Measurements from ENCODE around the gene SOS1. TPM values are rescaled to one million over a fixed set of nuclear protein-coding genes. Genes with fewer than 3 reads are reported as not detected.
A peak's percentile ranks its signal among the peaks of the same experiment; 100 is the strongest.

SOS1 gene
- total RNA-seq, 4 donors from 2014 or later = 55.9 to 80.8 (median 63.2) TPM

DNA sequence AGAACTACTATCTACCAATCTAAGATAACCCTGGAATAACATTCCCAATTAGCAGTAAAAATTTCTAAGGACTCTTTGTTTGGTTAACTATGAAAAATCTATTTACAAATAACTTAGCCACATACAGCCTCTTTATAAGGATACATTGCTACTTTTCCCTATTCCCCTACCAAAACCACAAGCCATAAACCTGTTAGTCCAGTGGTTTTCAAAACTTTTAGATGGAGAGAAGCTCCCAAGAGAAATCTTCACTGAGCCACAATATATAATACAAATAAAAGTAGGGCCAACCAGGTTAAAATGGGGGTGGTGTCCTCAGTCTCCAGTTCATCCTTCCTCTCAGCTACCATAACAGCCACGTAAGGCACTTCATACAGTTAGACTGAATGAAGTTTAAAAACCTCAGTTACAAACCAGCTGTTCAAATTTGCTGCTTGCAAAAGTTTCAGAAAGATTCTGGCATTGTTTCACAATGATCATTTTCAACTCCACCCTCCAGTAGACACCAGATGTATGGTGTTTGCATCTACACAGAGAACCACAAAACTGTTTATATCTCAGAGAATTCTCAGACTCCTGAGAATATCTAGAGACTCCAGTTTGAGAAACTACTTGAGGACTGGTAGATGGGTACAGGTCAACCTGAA lies 26.0 kb downstream of the SOS1 start:
- TF ChIP-seq POLR2A (IDR thresholded peaks at IDR 0.05) (no peak), CTCF (IDR thresholded peaks at IDR 0.05) (no peak)
- Histone ChIP-seq H3K9me3 (no peaks in the 10 kb centered on the region), H3K4me3 (replicated peaks in 1 of 3) (no peak overlapping the region), H3K27ac (no peak overlapping the region), H3K36me3 (no peaks in the 10 kb centered on the region), H3K27me3 (no peaks in the 10 kb centered on the region), H3K4me1 (peaks cover 7 to 27% of the 10 kb centered on the region in 2 donors)
- 71 to 83% methylated on average over 1 of the region's 1 CpG for WGBS, 2 donors
- intact Hi-C loops (cut with DNase I) = no loop called here
- no peak for DNase-seq

GRCh38 chr2:39093218-39093898 lies 27.5 kb downstream of the SOS1 start:
- WGBS, 2 donors = 62 to 65% methylated on average over 3 of the region's 3 CpGs
- TF ChIP-seq POLR2A (IDR thresholded peaks at IDR 0.05) (no peak), CTCF (IDR thresholded peaks at IDR 0.05) (no peak)

GRCh38 chr2:39091543-39091942 lies 29.3 kb downstream of the SOS1 start:
- 92 to 95% methylated on average over 4 of the region's 4 CpGs for WGBS, 2 donors
- Histone ChIP-seq H3K9me3 (no peaks in the 10 kb centered on the region), H3K27ac (no peak overlapping the region), H3K27me3 (no peaks in the 10 kb centered on the region), H3K4me3 (replicated peaks in 1 of 3) (no peak overlapping the region), H3K36me3 (no peaks in the 10 kb centered on the region), H3K4me1 (peaks cover 4 to 20% of the 10 kb centered on the region in 2 donors)
- no peak for TF ChIP-seq CTCF (IDR thresholded peaks at IDR 0.05)
- no peak for TF ChIP-seq POLR2A (IDR thresholded peaks at IDR 0.05)
- no peak for DNase-seq
- intact Hi-C loops (cut with DNase I) = no loop called here

More at GRCh38 chr2:39093218-39093898, 27.5 kb downstream of the SOS1 start:
- no peak for DNase-seq
- Histone ChIP-seq H3K27ac (no peak overlapping the region), H3K27me3 (no peaks in the 10 kb centered on the region), H3K9me3 (no peaks in the 10 kb centered on the region), H3K4me1 (peaks cover 7 to 27% of the 10 kb centered on the region in 2 donors), H3K4me3 (replicated peaks in 1 of 3) (no peak overlapping the region), H3K36me3 (no peaks in the 10 kb centered on the region)
- intact Hi-C loops (cut with DNase I) = no loop called here

DNA sequence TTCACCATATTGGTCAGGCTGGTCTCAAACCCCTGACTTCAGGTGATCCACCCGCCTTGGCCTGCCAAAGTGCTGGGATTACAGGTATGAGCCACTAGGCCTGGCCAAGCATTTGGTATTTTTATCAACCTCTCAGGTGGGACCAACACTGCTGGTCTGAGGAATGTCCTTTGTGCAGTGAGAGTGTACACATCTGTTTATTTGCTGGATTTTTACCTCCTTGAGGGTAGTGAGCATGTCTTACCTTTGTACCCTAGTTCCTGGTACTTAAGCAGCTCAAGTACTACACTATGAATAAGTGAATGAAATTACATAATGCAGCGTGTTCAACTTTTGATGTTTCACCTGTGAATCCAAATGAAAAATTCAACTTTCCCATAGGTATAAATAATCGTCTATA lies 29.8 kb downstream of the SOS1 start:
- peak in 1 of 2 donors; percentile 19 for DNase-seq
- H3K27ac ChIP-seq = no peak overlapping the region
- intact Hi-C loops (cut with DNase I) = no loop called here
- no peaks in the 10 kb centered on the region for H3K36me3 ChIP-seq
- H3K4me3 ChIP-seq (replicated peaks in 1 of 3) = no peak overlapping the region
- H3K4me1 ChIP-seq = peaks cover 4 to 20% of the 10 kb centered on the region in 2 donors
- H3K9me3 ChIP-seq = no peaks in the 10 kb centered on the region
- WGBS, 2 donors = 96 to 97% methylated on average over 3 of the region's 3 CpGs
- no peak for TF ChIP-seq POLR2A (IDR thresholded peaks at IDR 0.05)
- no peak for TF ChIP-seq CTCF (IDR thresholded peaks at IDR 0.05)
- no peaks in the 10 kb centered on the region for H3K27me3 ChIP-seq

DNA sequence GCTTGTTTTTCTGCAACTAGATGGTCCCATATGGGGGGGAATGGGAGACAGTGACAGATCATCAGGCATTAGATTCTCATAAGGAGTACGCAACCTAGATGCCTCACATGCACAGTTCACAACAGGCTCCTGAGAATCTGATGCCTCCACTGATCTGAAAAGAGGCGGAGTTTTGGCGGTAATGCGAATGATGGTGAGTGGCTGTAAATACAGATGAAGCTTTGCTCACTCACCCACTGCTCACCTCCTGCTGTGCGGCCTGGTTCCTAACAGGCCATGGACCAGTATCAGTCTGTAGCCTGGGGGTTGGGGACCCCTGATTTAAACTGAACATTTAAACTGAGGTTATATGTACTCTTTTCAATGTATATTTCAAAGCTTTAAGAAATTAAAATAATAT lies 40.7 kb downstream of the SOS1 start:
- DNase-seq = no peak
- TF ChIP-seq POLR2A (IDR thresholded peaks at IDR 0.05) (no peak), CTCF (IDR thresholded peaks at IDR 0.05) (no peak)
- Histone ChIP-seq H3K4me1 (no peaks in the 10 kb centered on the region), H3K27me3 (no peaks in the 10 kb centered on the region), H3K4me3 (replicated peaks in 1 of 3) (no peak overlapping the region), H3K36me3 (no peaks in the 10 kb centered on the region), H3K9me3 (no peaks in the 10 kb centered on the region), H3K27ac (no peak overlapping the region)
- WGBS, 2 donors = 96 to 98% methylated on average over 5 of the region's 5 CpGs
- intact Hi-C loops (cut with DNase I) = no loop called here
